HG03159 (cell line): Measurements from ENCODE around the gene LONP1.
"Not testable (repeated sequence)": the region's sequence is repeated elsewhere in the genome, so short reads cannot be mapped to it uniquely, and the experiment has no call there.

Experiments
- ATAC-seq: cut with Tn5 transposase; IDR thresholded peaks from one replicate; pipeline ENCODE4 v1.9.1; 2021; ENCODE audit warnings: mild to moderate bottlenecking, moderate library complexity; ENCODE audit not compliant: unreplicated experiment

Gene LONP1

DNA sequence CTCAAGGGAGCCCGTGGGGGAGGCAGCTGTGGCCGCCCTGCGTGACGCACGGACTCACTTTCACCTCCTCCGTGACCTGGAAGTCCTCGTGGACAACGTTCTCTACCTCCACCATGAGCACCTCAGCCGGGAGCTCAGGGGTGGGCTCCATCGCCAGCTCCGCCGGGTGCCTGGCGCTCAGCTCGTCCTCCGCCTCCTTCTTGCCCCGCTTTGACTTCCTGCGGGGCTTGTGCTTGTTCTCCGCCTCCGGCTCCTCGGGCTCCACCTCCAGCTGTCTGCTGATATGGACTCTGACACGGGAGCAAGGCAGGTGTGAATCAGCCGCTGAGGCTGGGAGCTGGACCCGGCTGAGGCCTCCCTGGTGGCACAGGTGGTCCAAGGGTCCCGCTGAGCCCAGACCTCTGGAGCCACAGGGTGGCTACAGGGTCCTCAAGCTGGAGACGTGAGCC is 8.2 kb downstream of the LONP1 start:
- ATAC-seq, result no peak

DNA sequence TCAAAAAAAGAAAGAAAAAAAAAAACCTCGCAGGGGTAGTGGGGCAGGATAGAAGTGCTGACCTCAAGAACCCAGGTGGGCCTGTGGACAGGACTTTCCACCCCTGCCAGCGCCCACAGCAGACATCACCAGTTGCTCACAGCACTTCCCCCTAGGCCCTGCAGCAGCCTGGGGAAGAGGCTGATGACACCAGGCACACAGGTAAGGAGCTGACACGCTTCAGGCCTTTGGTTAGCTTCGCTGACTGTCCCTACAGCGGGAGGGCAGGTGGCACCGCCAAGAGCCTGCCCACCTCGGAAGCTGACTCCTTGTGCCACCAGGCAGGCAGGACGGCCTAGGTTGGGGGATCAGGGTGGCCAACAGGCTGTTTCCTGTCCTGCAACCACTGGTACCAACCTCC is 8.9 kb downstream of the LONP1 start:
- no peak for ATAC-seq

DNA sequence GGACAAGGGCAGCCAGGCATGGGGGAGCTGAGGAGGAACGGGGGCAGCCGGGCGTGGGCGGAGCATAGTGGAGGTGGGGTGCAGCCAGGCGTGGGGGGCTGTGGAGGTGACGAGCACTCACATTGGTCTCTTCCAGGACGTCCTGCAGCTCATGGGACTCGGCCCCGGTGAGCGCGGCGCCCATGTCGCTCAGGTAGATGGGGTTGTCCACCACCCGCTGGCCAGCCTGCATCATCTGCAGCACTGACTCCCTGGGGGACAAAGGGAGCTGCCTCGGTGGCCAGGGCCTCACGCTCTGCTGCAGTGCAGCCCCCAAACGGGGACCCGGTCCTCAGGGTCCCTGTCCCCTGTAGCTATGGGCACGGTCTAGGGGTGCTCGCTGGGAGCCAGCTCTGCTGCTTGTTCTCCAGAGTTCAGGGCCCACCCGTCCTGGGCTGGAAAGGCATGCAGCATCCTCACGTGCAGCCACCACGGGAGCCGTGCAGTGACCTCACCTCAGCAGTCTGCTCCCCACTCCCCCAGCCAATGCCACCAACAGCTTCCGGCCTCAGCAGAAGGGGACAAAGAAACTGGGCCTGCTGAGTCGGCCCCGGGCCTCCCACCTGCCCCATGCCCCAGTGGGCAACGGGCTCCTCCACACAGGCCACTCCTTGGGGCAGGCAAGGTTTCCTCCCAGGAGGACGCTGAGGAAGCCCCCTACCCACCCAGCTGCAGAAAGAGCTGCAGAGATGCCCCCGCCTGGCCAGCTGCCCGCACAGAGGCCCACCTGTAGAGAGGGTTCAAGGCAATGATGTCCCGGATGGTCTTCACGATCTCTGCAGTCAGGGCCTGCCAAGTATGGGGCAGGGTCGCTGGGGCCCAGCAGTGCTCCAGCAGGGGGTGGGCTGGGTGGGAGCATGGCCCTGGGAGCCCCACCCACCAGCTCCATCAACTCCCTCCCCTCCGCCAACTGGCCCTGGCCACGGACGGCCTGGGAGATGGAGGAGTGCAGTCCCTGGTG is 12.1 kb downstream of the LONP1 start:
- no peak for ATAC-seq

DNA sequence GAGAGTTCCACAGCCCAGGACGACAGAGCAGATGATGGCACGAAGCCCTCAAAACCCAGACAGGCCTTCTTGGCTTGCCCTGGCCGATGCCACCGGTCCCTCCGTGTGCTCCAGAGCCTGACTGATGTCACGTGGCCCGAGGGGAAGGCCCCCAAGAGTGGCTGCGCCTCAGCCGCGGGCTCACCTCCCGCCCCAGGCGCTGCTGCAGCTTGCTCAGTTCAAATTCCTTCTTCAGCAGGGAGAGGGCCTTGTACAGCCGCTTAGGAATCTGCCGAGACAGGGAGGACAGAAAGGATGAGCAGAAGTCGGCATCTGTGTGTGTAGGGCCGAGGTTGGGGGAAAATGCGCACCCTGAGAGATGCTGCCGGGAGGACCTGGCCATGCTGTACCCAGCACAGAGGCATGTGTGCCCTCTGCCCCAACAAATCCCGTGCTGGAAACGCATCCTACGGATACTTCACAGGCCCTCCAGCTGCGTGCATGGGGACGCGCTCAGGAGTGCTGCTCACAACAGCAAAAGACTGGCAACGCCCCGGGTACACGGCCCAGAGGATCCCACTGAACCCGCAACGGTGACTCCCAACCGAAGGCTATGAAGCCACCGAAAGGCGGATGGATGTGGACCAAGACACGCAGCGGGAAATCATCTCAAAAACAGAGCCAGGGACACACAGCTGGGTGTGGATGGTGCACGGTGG is 12.9 kb downstream of the LONP1 start:
- no peak for ATAC-seq

DNA sequence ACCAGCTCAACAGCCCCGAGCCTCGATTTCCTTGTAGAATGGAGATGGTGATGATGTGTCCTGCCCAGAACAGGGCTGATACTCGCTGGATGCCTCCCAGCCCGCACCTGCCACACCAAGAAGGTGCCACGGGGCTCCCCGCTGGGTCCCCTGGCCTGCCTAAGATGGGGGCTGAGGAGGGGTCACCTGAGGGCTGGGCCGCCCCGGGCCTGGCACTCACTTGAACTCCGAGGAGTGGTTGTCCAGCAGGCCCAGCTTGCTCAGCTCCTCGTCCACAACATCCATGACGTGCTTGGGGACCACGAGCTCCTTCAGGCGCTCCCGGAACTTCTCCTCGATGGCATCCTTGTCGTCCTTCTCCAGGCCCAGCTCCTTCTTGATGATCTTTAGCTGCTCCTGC is 14.4 kb downstream of the LONP1 start:
- no peak for ATAC-seq

DNA sequence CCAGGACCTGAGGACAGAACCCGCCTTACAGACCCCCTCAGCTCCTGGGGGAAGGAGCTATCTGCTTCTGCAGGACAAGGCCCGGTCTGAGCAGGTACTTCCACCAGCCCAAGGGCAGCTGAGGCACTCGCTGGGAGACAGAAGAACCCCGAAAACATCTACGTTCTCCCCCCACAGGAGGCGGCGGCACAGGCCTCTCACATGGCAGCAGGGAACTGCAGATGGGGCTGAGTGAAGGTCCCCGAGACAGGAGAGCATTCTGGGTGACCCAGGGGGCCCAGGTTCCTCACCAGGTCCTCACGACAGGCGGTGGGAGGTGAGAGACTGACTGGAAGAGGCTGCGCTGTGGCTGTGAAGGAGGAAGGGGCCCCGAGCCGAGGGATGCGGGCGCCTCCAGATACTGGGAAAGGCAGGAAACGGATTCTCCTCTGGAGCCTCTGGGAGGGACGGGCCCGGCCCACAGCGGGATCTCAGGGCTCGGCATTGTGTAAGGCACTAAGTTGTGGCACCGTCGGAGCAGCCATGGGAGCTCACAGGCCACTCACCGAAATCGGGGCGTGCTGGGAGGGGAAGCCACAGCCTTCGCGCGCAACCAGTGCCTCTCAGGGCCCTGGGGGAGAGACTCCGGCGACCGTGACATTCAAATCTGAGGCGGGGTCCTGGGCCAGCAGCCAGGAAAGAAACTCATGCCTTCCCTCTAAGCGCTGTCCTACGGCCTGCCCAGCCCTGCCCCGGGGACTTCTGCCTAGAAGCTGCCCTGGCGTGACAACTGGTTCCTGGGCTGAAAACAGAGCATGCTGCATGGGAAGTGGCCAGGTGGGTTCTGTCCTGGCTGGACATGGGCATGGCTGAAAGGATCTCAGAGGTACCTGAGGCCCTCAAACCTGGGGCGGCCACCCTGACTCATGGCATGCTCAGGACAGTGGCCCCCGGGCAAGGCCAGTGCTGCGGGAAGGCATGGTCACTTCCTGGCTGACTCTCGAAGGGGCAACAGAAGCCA is 15.8 kb downstream of the LONP1 start:
- no peak for ATAC-seq

DNA sequence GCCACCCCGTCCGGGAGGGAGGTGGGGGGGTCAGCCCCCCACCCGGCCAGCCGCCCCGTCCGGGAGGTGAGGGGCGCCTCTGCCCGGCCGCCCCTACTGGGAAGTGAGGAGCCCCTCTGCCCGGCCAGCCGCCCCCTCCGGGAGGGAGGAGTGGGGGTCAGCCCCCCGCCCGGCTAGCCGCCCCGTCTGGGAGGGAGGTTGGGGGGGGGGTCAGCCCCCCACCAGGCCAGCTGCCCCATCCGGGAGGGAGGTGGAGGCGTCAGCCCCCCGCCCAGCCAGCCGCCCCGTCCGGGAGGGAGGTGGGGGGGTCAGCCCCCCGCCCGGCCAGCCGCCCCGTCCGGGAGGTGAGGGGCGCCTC is 17.9 kb downstream of the LONP1 start:
- not testable (repeated sequence) for ATAC-seq

DNA sequence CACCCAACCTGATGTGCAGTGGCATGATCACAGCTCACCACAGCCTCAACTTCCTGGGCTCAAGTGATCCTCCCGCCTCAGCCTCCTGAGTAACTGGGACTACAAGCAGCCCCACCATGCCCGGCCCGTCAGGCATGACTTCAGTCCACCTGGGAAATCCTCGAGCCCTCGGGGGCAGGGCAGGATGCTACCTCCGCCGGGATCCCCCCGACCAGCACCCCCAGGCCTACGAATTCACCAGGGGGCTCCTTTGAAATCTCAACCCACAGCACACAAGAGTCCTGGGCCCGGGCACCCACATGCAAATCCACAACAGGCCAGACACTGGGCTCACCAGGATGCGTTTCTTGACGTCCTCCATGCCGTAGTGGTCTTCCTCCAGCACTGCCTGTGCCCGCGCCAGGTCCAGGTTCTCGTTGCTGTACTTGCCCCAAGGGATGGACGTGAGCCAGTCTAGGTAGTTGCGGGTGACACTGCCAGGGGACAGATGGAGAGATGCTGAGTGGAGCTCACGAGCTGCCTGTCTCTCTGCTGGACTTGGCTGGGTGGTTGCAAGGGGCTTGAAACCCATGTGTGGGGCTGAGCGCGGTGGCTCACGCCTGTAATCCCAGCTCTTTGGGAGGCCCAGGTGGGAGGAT is 19.4 kb downstream of the LONP1 start:
- no peak for ATAC-seq

DNA sequence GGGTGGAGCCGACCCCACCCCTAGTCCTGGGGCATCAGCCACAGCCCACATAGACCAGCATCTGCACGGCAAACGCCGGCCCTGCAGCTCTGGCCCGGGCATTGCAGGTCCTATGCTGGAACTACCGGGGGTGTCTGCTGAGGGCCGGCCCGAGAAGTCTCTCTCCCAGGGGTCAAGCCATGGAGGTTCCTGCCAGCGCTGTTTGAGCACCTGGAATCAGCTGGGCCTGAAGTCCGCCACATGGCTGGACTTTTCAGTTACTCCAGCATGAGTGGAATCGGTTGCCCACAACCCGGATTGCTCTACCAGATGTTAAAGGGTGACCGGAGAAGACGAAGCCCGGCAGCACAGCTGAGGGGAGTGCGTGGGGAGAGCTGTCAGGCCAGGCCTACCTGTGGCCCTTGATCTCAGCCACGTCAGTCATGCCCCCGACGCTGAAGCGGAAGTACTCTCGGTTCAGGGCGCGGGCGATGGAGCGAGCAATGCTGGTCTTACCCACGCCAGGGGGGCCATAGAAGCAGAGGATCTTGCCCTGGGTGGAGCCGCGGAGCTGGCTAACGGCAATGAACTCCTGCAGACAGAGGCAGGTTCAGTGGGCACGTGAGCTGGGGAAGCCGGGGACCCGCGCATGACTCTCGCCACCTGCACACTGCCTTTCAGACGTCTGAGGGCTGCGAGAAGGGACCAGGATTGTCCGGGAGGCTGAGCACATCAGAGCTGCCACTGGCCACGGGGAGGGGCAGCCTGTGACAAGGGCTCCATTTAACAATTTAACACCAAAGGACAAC is 21.1 kb downstream of the LONP1 start:
- no peak for ATAC-seq

DNA sequence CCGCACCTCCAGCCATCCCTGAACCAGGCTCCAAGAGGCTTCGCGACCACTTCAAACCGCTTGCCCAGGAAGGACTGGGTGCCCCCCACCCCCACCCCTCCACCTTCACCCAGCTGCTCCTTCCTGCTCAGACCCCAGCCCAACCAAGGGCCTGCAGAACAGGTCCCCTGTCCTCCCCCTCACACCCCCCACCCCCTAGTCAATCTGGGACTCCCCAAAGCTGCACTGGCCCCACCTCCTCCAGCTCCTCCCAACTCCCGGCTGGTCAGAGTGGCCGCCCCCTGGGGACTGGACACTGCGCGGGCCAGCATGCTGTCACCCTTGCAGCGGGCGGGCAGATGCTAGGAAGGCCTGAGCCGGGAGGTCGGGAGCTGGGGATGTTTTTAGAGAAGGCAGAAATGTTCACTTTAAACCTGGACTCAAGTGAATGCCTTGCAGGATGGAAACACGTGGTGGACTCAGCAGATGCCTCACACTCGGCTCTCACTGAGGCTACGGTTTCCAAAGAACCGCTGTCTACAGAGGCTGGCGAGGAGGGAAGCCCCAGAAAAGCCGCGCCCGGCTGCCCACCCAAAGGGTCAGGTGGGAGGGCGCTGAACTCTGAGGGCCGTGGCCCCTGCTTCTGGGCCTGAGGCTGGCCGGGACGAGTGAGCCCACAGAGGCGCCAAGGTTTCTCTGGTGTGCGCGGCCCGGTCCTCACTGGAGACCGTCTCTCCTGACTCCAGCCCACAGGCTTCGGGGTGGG is 21.9 kb downstream of the LONP1 start:
- ATAC-seq, result no peak

DNA sequence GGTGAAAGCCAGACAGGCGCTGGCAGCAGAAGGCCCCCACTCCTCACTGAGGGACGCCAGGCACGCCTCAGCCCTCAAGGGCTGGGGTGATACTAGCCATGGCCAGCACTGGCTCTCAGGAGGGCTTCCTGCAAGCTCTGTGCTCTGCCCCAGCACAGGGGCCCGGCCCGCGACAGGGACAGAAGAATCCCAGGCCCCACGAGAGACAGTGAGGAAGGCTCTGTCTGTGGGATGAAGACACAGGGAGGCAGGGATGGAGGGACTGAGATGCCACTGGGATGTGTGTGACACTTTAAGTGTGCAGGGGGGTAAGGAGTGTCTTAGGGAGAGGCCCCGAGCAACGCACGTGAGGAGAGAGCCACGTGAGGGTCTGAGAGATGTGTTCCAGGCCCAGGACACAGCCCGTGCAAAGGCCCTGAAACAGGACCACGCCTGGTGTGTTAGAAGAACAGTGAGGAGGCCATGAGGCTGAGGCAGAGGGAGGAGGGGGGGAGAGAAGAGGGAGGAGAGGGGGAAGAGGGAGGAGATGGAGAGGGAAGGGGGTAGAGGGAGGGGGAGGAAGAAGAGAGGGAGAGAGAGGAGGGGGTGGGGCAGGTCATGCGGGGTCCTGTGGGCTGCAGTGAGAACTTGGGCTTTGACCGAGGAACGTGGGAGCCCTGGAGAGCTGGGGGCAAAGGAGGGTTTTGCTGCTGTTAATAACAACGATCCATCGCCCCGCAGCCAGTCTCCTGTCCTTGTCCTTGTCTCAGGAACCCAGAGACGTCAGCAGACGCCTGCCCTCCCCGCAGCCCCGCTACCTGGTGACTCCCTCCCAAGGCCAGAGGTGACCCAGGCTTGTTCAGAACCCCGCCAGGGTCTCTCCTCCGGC is 22.7 kb downstream of the LONP1 start:
- ATAC-seq, result no peak

DNA sequence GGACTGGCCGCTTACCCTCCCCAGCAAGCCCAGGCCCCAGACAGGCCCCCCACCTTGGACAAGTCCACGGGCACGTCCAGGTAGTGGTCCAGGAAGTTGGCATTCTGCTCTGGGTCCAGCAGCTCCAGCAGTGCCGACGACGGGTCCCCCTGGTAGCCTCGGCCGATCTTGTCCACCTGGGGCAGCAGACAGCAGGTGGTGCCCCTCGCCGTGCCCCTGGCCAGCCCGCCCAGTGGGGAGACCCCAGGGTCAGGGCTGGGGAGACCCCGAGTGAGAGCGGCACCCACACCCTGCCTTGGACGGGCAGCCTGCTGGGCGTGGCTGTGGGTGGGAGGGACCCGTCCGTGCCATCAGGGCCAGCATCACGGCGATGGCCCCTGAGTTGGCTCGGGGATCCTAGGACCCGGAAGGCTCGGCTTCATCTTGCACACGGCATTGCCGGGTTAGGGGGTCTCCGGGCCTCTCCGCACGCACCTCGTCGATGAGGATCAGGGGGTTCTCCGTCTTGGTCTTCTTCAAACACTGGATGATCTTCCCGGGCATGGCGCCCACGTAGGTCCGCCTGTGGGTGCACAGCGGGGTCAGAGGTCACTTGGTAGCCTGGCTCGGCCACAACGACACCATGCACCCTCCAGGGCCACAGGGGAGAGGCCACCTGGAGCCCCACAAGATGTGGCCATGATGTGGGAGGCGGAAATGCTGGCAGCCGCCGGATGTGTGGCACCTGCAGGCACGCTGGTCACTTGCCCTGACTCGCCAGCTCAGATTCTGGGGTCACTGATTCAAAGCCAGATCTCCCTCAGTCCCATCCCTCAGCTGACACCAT is 23.5 kb downstream of the LONP1 start:
- no peak for ATAC-seq

DNA sequence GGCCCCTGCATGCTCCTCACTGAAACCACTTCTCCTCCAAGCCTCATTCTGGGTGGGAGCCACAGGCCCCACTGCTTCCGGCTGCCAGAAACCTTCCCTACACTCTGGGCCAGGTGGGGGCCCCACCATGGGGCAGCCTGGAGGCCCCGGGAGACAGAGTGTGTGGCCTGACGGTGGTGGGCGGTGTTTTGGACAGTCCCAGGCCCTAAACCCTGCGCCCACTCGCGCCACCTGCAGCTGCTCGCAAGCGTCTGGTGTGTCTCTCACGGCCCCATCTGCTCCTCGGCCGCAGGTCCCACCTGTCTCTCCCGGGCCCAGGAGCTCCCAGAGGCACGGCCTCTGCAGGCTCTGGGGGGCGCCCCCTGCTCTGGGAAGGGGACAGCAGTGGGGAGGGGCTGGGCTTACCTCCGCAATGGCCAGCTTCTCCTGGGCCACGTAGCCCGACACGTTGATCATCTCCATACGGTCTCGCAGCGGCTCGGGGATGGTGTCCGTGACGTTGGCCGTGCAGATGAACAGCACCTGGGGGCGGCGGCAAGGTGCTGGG is 24.2 kb downstream of the LONP1 start:
- ATAC-seq, result no peak

DNA sequence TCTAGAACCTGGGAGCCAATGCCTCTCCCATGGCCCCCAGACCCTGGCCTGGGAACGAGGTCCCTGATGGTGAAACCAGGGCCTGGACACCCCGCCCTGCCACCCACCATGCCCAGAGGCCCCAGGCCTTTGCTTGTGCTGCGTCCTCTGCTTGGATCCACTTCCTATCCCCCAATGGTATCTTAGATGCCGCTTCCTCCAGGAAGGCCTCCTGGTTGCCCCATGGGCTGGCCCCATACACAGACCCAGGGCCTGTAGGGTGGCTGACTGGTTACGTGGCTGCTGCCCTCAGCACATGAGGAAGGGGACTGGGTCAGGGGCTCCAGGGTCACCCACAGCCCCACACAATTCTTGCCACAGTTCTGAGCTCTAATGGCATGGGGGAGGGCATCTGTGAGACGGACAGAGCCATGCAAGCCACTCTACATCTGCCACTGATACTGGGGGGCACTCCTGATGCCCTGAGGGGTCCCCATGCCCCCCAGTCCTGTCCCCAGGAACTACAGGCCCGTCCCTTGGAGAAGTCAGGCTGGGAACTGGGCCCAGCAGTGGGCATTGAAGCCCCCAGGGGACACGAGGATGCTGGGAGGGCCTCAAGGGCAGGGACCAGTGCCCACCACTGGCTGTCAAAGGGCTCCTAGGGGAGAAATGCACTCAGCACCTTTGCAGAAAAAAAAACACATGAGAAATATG is 24.8 kb downstream of the LONP1 start:
- no peak for ATAC-seq

DNA sequence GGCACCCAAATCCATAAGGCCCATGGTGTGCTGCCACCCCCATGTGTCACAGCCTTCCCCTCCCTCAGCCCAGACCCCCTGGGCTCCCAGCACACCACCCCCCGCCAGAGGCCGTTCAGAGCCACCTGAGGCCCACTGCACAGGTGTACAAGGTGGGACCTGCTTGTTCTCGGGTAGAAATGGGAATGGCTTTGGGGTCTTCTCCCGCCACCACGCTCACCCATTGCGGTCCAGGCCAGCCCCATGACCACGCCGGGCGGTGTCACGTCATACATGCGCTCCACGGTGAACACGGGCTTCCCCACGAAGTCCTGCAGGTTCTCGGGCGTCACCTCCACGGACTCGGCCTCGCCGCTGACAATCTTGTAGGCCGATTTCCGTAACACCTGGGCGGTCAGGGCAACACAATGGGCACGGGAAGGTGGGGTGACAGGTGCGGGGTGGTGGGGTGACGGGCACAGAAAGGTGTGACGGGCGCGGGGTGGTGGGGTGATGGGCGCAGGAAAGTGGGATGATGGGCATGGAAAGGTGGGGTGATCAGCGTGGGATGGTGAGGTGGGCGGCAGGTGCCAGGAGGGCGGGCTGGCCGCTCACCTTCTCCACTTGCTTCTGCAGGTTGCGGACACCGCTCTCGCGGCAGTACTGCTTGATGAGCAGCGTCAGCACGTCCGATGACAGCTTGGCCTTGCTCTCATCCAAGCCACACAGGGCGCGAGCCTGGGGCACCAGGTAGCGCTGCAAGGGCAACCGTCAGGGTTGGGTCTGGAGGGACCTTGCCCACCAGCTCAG is 25.6 kb downstream of the LONP1 start:
- ATAC-seq, result no peak
